NCI-H1417 treated with DMSO at 0.1 percent for 48 hours (cell line): ENCODE data around the gene SPATA31A1.
"Not testable (repeated sequence)": the region's sequence is repeated elsewhere in the genome, so short reads cannot be mapped to it uniquely, and the experiment has no call there.

Experiments
- DNase-seq: peaks from one replicate; lab custom pipeline; 2025; lab: John Stamatoyannopoulos, UW

Gene SPATA31A1

DNA sequence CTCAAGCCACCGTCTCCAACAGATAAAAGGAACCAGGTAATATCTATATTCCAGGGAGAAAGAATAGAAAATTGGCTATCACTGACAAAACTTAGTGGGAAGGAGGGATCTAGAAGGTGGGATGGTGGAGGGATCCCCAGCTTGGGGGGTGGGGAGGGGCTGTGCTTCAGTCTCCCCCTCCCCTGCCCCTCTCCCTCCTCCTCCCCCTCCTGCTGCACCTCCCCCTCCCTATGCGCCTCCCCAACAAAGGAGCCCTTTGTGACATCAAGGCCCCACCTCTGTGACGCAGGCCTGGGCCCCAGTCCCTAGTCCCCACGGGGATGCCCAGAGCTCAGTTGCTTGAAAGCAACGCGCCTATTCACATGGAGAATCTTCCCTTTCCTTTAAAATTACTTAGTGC is at the start of gene SPATA31A1:
SPATA31A1 (plus strand) TSS at position 301 of the 400 bp plus-strand sequence; CDS start at position 363, 62 bp downstream.
- not testable (repeated sequence) for DNase-seq

DNA sequence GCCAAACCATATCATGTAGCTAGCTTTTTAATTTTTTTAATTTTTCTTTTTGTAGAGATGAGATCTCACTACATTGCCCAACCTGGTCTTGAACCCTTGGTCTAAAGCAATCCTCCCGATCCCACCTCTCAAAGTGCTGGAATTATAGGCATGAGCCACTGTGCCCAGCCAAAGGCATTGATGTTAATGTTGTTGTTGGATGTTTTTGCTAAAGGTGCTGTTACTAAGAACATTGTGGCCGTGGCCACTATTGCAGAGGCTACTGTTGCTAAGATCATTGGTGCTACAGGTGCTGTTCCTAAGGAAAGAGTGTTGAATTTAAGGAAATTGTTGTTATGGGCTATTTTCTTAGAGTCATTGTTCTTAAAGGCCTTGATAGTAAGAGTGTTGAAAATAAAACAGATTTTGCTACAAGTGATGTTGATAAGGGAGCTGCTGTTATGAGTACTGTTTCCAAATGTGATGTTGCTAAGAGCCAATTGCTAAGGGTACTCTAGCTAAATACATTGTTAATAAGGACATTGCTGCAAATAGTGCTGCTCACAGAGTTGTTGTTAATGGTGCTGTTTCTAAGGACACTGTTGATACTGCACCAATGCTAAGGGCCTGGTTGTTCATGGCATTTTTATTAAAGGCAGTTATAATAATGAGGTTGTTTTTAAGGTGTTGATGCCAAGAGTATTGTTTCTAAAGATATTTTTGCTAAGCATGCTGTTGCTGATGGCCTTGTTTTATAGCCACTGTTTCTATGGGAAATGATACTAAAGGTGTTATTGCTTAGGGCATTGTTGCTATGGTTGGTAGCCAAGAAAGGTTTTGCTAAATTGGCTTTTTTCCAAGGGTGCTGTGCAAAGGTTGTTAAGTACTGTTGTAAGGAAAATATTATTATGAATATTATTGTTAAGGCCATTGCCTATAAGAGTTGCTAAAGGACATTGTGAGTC is 52.1 kb downstream of the SPATA31A1 start:
- not testable (repeated sequence) for DNase-seq

- DNase-seq: not testable (repeated sequence)
These were observed 55.9 kb downstream of the SPATA31A1 start for GRCh38 chr9:39411254-39411940.
